H1 (cell line): ENCODE results near the gene MAPK11. TPM values are rescaled to one million over a fixed set of nuclear protein-coding genes. Genes with fewer than 3 reads are reported as not detected.

Experiments used
- CTCF ChIA-PET: fragments of 300-600 bp; sonication (Branson Sonifier 250); formaldehyde crosslinking; loops from one replicate; lab custom pipeline; 2021; ENCODE audit not compliant: partially characterized antibody; lab: Charles Lee
- POLR2A ChIA-PET: fragments of 300-600 bp; sonication (Branson Sonifier 250); formaldehyde crosslinking; loops from one replicate; lab custom pipeline; 2021; ENCODE audit warnings: inconsistent platforms; ENCODE audit not compliant: partially characterized antibody; lab: Charles Lee
- DNase-seq, 2 experiments: peaks; one replicate each; pipeline versions ENCODE4 v3.0.0 to v3.0.0-alpha.2; 2010 to 2022; ENCODE audit warnings: low spot score in 2 of 2, low read depth in 1 of 2, mixed read lengths in 1 of 2
- FAIRE-seq: peaks from 2 replicates; lab custom pipeline; 2011; peaks lifted over from hg19 to GRCh38; lab: Jason Lieb, UNC
- H2AFZ ChIP-seq: 2 replicates; pipeline ENCODE4 v1.8.1; 2012; ENCODE audit warnings: low read length, inconsistent platforms
- H2AK5ac ChIP-seq: 2 replicates; pipeline ENCODE4 v1.6.1; 2013; ENCODE audit warnings: low read depth, low read length
- H2BK120ac ChIP-seq: replicated peaks from 2 replicates; pipeline ENCODE3; 2013; ENCODE audit warnings: low read depth, low read length, inconsistent platforms
- H2BK12ac ChIP-seq: 2 replicates; pipeline ENCODE4 v1.6.1; 2013; ENCODE audit warnings: low read depth, low read length
- H2BK15ac ChIP-seq: 2 replicates; pipeline ENCODE4 v1.6.1; 2013; ENCODE audit warnings: low read length
- H2BK20ac ChIP-seq: 2 replicates; pipeline ENCODE4 v1.6.1; 2013; ENCODE audit warnings: low read length
- H2BK5ac ChIP-seq: 2 replicates; pipeline ENCODE4 v1.6.1; 2013; ENCODE audit warnings: low read depth, low read length
- H3K14ac ChIP-seq: 2 replicates; pipeline ENCODE4 v1.6.1; 2013; ENCODE audit warnings: inconsistent platforms; ENCODE audit not compliant: insufficient read length
- H3K18ac ChIP-seq: 2 replicates; pipeline ENCODE4 v1.6.1; 2013; ENCODE audit warnings: low read length; ENCODE audit errors: extremely low read depth
- H3K23ac ChIP-seq: 2 replicates; pipeline ENCODE4 v1.6.1; 2013; ENCODE audit warnings: inconsistent platforms; ENCODE audit not compliant: insufficient read length
- H3K23me2 ChIP-seq: 2 replicates; pipeline ENCODE4 v1.6.1; 2013; ENCODE audit warnings: low read depth, low read length
- H3K27ac ChIP-seq: 2 replicates; pipeline ENCODE4 v1.6.1; 2011; ENCODE audit warnings: low read depth, low read length, inconsistent platforms
- H3K27me3 ChIP-seq, 4 experiments: replicated peaks in 1 of 4; 1 replicate in 1 of 4; 2 replicates in 3 of 4; pipeline versions ENCODE4 v1.6.1 to v1.8.1; 2011 to 2013; ENCODE audit warnings: low read length in 3 of 4, mild to moderate bottlenecking in 3 of 4, inconsistent platforms in 2 of 4, mixed read lengths in 2 of 4, moderate library complexity in 1 of 4; ENCODE audit not compliant: control insufficient read depth in 3 of 4, insufficient read depth in 3 of 4; ENCODE audit errors: extremely low read depth in 1 of 4
- H3K36me3 ChIP-seq, 4 experiments: 2 replicates each; pipeline versions ENCODE4 v1.6.1 to v1.8.1; 2011 to 2013; ENCODE audit warnings: mild to moderate bottlenecking in 4 of 4, low read length in 3 of 4, moderate library complexity in 2 of 4, control low read depth in 1 of 4, inconsistent platforms in 1 of 4; ENCODE audit not compliant: insufficient read depth in 4 of 4, control insufficient read depth in 2 of 4
- H3K4ac ChIP-seq: replicated peaks from 2 replicates; pipeline ENCODE3; 2013; ENCODE audit warnings: low read length, low read depth, mixed read lengths, inconsistent platforms; ENCODE audit not compliant: insufficient read length
- H3K4me1 ChIP-seq, 4 experiments: replicated peaks in 1 of 4; 1 replicate in 1 of 4; 2 replicates in 3 of 4; pipeline versions ENCODE4 v1.6.1 to v1.8.1; 2011 to 2013; ENCODE audit warnings: low read length in 3 of 4, inconsistent platforms in 2 of 4, mixed read lengths in 1 of 4; ENCODE audit not compliant: insufficient read depth in 4 of 4, control insufficient read depth in 3 of 4
- H3K4me2 ChIP-seq, 2 experiments: 2 replicates each; pipeline versions ENCODE4 v1.6.1 to v1.8.1; 2011 to 2013; ENCODE audit warnings: low read depth in 2 of 2, low read length in 2 of 2, control low read depth in 1 of 2, inconsistent platforms in 1 of 2, mild to moderate bottlenecking in 1 of 2; ENCODE audit not compliant: insufficient read depth in 1 of 2
- H3K4me3 ChIP-seq, 4 experiments: fragments of 200-600, 300-600 bp in 1 of 4; sonication (generic), shearing (Covaris generic), sonication (Bioruptor Twin) in 1 of 4; 2 replicates each; pipeline versions ENCODE4 v1.5.1 to v1.8.1; 2011 to 2016; ENCODE audit warnings: low read length in 4 of 4, low read depth in 3 of 4, control low read depth in 2 of 4, inconsistent platforms in 2 of 4, mild to moderate bottlenecking in 2 of 4, mixed read lengths in 1 of 4, moderate library complexity in 1 of 4; ENCODE audit not compliant: insufficient read depth in 2 of 4; ENCODE audit errors: extremely low read depth in 1 of 4
- H3K56ac ChIP-seq: replicated peaks from 2 replicates; pipeline ENCODE3; 2013; ENCODE audit warnings: low read depth, mild to moderate bottlenecking, mixed read lengths, low read length, inconsistent platforms; ENCODE audit not compliant: insufficient read length
- H3K79me1 ChIP-seq: 2 replicates; pipeline ENCODE4 v1.6.1; 2013; ENCODE audit warnings: low read depth, low read length, control low read depth
- H3K79me2 ChIP-seq, 2 experiments: 2 replicates each; pipeline versions ENCODE4 v1.6.1 to v1.8.1; 2012 to 2013; ENCODE audit warnings: low read length in 2 of 2, mild to moderate bottlenecking in 2 of 2, inconsistent platforms in 1 of 2; ENCODE audit not compliant: insufficient read depth in 2 of 2, control insufficient read depth in 1 of 2
- H3K9ac ChIP-seq, 4 experiments: replicated peaks in 1 of 4; 1 replicate in 1 of 4; 2 replicates in 3 of 4; pipeline versions ENCODE4 v1.6.1 to v1.8.1; 2011 to 2013; ENCODE audit warnings: low read depth in 3 of 4, low read length in 3 of 4, control low read depth in 2 of 4, mild to moderate bottlenecking in 2 of 4, moderate library complexity in 2 of 4, inconsistent platforms in 1 of 4; ENCODE audit errors: extremely low read depth in 1 of 4
- H3K9me3 ChIP-seq, 2 experiments: 2 replicates each; pipeline versions ENCODE4 v1.6.1 to v1.8.1; 2012 to 2013; ENCODE audit warnings: mild to moderate bottlenecking in 2 of 2, moderate library complexity in 2 of 2, control low read depth in 1 of 2, inconsistent platforms in 1 of 2, low read depth in 1 of 2, low read length in 1 of 2, mixed read lengths in 1 of 2; ENCODE audit not compliant: insufficient read depth in 2 of 2
- H4K20me1 ChIP-seq, 2 experiments: replicated peaks in 1 of 2; 2 replicates each; pipeline versions ENCODE3 to v1.8.1; 2011 to 2013; ENCODE audit warnings: inconsistent platforms in 2 of 2, low read length in 2 of 2, mild to moderate bottlenecking in 1 of 2; ENCODE audit not compliant: insufficient read depth in 2 of 2, control insufficient read depth in 1 of 2
- H4K5ac ChIP-seq: 2 replicates; pipeline ENCODE4 v1.6.1; 2013; ENCODE audit warnings: low read length, low read depth, mixed read lengths, inconsistent platforms; ENCODE audit not compliant: insufficient read length
- H4K8ac ChIP-seq: 2 replicates; pipeline ENCODE4 v1.8.0; 2013; ENCODE audit warnings: mild to moderate bottlenecking, moderate library complexity, low read length, inconsistent platforms; ENCODE audit not compliant: insufficient read depth; ENCODE audit errors: extremely low read depth
- H4K91ac ChIP-seq: replicated peaks from 2 replicates; pipeline ENCODE3; 2013; ENCODE audit warnings: low read length, mixed read lengths, inconsistent platforms; ENCODE audit not compliant: insufficient read length
- ASH2L ChIP-seq: fragments of 200-600, 300-600 bp; sonication (generic); IDR thresholded peaks from one replicate; pipeline ENCODE4 v1.7.1; 2017; ENCODE audit warnings: low read length
- NRF1 ChIP-seq: IDR thresholded peaks from 2 replicates; pipeline ENCODE4 v1.6.1; 2011; ENCODE audit warnings: mild to moderate bottlenecking, low read depth, low read length, improper control_type of control experiment
- WGBS, 2 experiments: shearing (Covaris generic) in 1 of 2; methylation state at CpG; one replicate each; pipeline versions ENCODE4 v1.1.6 to v1.1.7; 2013 to 2015; ENCODE audit warnings: low lambda C conversion rate in 2 of 2, mixed read lengths in 2 of 2, inconsistent platforms in 1 of 2, low coverage in 1 of 2, missing lambda C conversion rate in 1 of 2; ENCODE audit not compliant: insufficient replicate concordance in 2 of 2, insufficient coverage in 1 of 2, insufficient read length in 1 of 2; ENCODE audit errors: extremely low coverage in 1 of 2, missing lambda C conversion rate in 1 of 2; 5-methylcytosine and 5-hydroxymethylcytosine counted together
- polyA plus RNA-seq, 7 experiments: library from polyadenylated mRNA; depleted of rRNA in 3 of 7; stranded (reverse) in 5 of 7; unstranded in 2 of 7; fragments of >200 nt in 5 of 7; fragments of 200-250 nt in 2 of 7; gene quantifications; 1 replicate in 5 of 7; 2 replicates in 1 of 7; 4 replicates in 1 of 7; pipeline versions ENCODE4 v1.2.1 to v1.2.3, GENCODE V29; 2011 to 2013; ENCODE audit warnings: missing spikeins in 2 of 7, mixed read lengths in 2 of 7
- total RNA-seq: library from RNA; stranded (reverse); fragmentation: NEBNext Ultra II Directional; extraction: Animal tissue kit (Norgen Biotek cat#: 25700); gene quantifications from 2 replicates; pipeline ENCODE4 v1.2.1, GENCODE V29; 2021

The MAPK11 gene
- total and polyA plus RNA-seq, 2 of the 8 experiments (the other 6 are each of a cell fraction or from before 2014, with no cell fraction given) = 0.70 to 1.5 TPM

GRCh38 chr22:50292643-50293440, 22.7 kb upstream of the MAPK11 start:
- H4K5ac ChIP-seq = peak overlapping the region; percentile 62
- H3K4me1 ChIP-seq = peaks cover 0 to 26% (median 21%) of the 10 kb centered on the region in 4 experiments; a peak in 6 of 7 replicates
- peak overlapping the region; percentile 56 to 63 for H3K4me2 ChIP-seq
- H2AFZ ChIP-seq = no peak overlapping the region
- peak overlapping the region; percentile 98 for H3K4ac ChIP-seq
- no peak overlapping the region for H3K23ac ChIP-seq
- H2BK15ac ChIP-seq = peak overlapping the region; percentile 72; the same call in 1 of the 2 replicates
- POLR2A ChIA-PET = interaction anchor here (1.3 to 1.9 kb wide), 6 partner anchors 11 to 23 kb away, joined by 3 to 16 read pairs (median 4); partner anchors contain the start of gene PLXNB2
- peaks cover 2 to 22% (median 6%) of the 10 kb centered on the region in 4 experiments; a peak in 5 of 8 replicates for H3K36me3 ChIP-seq
- H3K9ac ChIP-seq = peak overlapping the region in 2 of 4 experiments; percentile 38 to 43; a peak in 4 of 7 replicates
- peak overlapping the region; percentile 92 for H2BK12ac ChIP-seq
- H3K56ac ChIP-seq = no peak overlapping the region
- peak overlapping the region; percentile 96 for H3K18ac ChIP-seq
- no peak overlapping the region for H2AK5ac ChIP-seq
- H4K91ac ChIP-seq = peak overlapping the region; percentile 75
- WGBS, 2 experiments = 72% methylated on average over 22 of the region's 29 CpGs; no CpG with 5 or more reads in 1 of the 2 experiments
- no peak for FAIRE-seq
- H3K27ac ChIP-seq = peak overlapping the region; percentile 49; the same call in 1 of the 2 replicates
- peak in 1 of 2 experiments; percentile 65 for DNase-seq
- H3K9me3 ChIP-seq = no peaks in the 10 kb centered on the region
- H2BK120ac ChIP-seq = peak overlapping the region; percentile 72
- peak overlapping the region; percentile 81 for H4K8ac ChIP-seq
- no peaks in the 10 kb centered on the region for H3K23me2 ChIP-seq
- H3K79me1 ChIP-seq = peaks cover 25% of the 10 kb centered on the region
- H4K20me1 ChIP-seq = peaks cover 15 to 37% of the 10 kb centered on the region in 2 experiments
- peak overlapping the region; percentile 87 for H3K14ac ChIP-seq
- TF ChIP-seq ASH2L (peak; percentile 10), NRF1 (no peak)
- TF ChIP-seq, all 59 proteins: peak for 1
- Histone ChIP-seq H2BK5ac (peak overlapping the region; percentile 90; the same call in 1 of the 2 replicates), H2BK20ac (peak overlapping the region; percentile 48; the same call in 1 of the 2 replicates), H3K27me3 (no peaks in the 10 kb centered on the region), H3K4me3 (peak overlapping the region; percentile 19 to 52 (median 24); a peak in 5 of 8 replicates), H3K79me2 (peaks cover 0 to 53% of the 10 kb centered on the region in 2 experiments; a peak in 2 of 4 replicates)
- CTCF ChIA-PET = interaction anchor here (0.8 to 3.7 kb wide), 8 partner anchors 9 to 49 kb away, joined by 3 to 27 read pairs (median 8); no protein-coding TSS in a partner anchor
